Measurements from ENCODE around the gene CCN2.

The CCN2 gene

GRCh38 chr6:131949909-131950766 lies 1.0 kb downstream of the CCN2 start:
- no peaks in the 10 kb centered on the region for H3K36me3 ChIP-seq
- H3K9me3 ChIP-seq = no peaks in the 10 kb centered on the region
- TF ChIP-seq CTCF (IDR thresholded peaks at IDR 0.05) = no peak
- no peak overlapping the region for H3K4me3 ChIP-seq (ENCODE audit: low read depth in 1 of 2, low read length in 1 of 2)
- peaks cover 99% of the 10 kb centered on the region for H3K27me3 ChIP-seq
- no peak overlapping the region for H3K27ac ChIP-seq
- peaks cover 0 to 2% of the 10 kb centered on the region in 2 experiments for H3K4me1 ChIP-seq (ENCODE audit: control insufficient read depth in 1 of 2, insufficient read depth in 1 of 2, low read depth in 1 of 2, low read length in 1 of 2)

- TF ChIP-seq CTCF (IDR thresholded peaks at IDR 0.05) = no peak
- Histone ChIP-seq H3K27me3 (peaks cover 94% of the 10 kb centered on the region), H3K36me3 (no peaks in the 10 kb centered on the region), H3K27ac (no peak overlapping the region), H3K4me1 (ENCODE audit: control insufficient read depth in 1 of 2, insufficient read depth in 1 of 2, low read depth in 1 of 2, low read length in 1 of 2) (peaks cover 0 to 2% of the 10 kb centered on the region in 2 experiments), H3K9me3 (no peaks in the 10 kb centered on the region), H3K4me3 (ENCODE audit: low read depth in 1 of 2, low read length in 1 of 2) (no peak overlapping the region)
Observed at GRCh38 chr6:131949620-131949908, 1.6 kb downstream of the CCN2 start.

GRCh38 chr6:131948692-131949619 lies 2.2 kb downstream of the CCN2 start:
- Histone ChIP-seq H3K4me3 (ENCODE audit: low read depth in 1 of 2, low read length in 1 of 2) (no peak overlapping the region), H3K9me3 (no peaks in the 10 kb centered on the region), H3K4me1 (ENCODE audit: control insufficient read depth in 1 of 2, insufficient read depth in 1 of 2, low read depth in 1 of 2, low read length in 1 of 2) (peaks cover 0 to 2% of the 10 kb centered on the region in 2 experiments), H3K27ac (no peak overlapping the region), H3K27me3 (peaks cover 88% of the 10 kb centered on the region), H3K36me3 (no peaks in the 10 kb centered on the region)
- no peak for TF ChIP-seq CTCF (IDR thresholded peaks at IDR 0.05)

- Histone ChIP-seq H3K27me3 (peaks cover 80% of the 10 kb centered on the region), H3K27ac (no peak overlapping the region), H3K36me3 (no peaks in the 10 kb centered on the region), H3K4me1 (ENCODE audit: control insufficient read depth in 1 of 2, insufficient read depth in 1 of 2, low read depth in 1 of 2, low read length in 1 of 2) (peaks cover 0 to 2% of the 10 kb centered on the region in 2 experiments), H3K9me3 (no peaks in the 10 kb centered on the region), H3K4me3 (ENCODE audit: low read depth in 1 of 2, low read length in 1 of 2) (no peak overlapping the region)
- no peak for TF ChIP-seq CTCF (IDR thresholded peaks at IDR 0.05)
Observed at GRCh38 chr6:131947986-131948661, 3.0 kb downstream of the CCN2 start.
